ENCODE results near the gene KMO. TPM values are rescaled to one million over a fixed set of nuclear protein-coding genes. Genes with fewer than 3 reads are reported as not detected.

Gene KMO
- total RNA-seq, result 1 to 10 TPM in 1 of 4 donors, under 1 TPM in 1, not detected in 2; under 0.01 to 2.5 TPM

DNA sequence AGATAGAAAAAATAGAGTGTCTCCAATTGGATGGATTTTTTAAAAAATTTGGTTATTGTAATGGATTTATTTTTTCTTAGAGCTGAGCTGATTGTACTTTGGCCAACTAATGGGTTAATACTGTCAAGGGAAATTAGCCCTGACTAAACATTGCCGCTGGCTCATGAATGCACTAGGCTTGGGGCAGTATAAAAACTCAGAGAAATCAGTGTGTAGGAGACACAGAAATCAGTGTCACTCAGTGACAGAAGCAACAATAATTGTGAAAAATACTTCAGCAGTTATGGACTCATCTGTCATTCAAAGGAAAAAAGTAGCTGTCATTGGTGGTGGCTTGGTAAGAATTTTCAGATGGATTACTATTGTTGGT, at the start of gene KMO:
Gene KMO (plus strand): TSS at position 217 of the 370 bp plus-strand sequence. CDS start 67 bp downstream, at position 284.
- no peaks in the 10 kb centered on the region for H3K9me3 ChIP-seq
- peaks cover 0 to 8% (median 1%) of the 10 kb centered on the region in 4 donors for H3K4me1 ChIP-seq
- intact Hi-C loops (cut with DNase I; ENCODE audit: low total_unique reads) (no loop called here), in situ Hi-C loops (cut with MboI; ENCODE audit: low pct_ligation_motif_present in 1 of 4, low pct_unique_long_range_greater_than_20kb in 1 of 4, low sequenced_read_pairs in 3 of 4) (loop anchor here in 2 of 4 donors (10.0 to 25.0 kb wide), 3 partner anchors 103 to 305 kb away; partner anchors contain the start of genes CHML (in 1 of the 2), EXO1 (in 1 of the 2) and OPN3 (in 1 of the 2))
- peak within 1 kb of the TSS; percentile 59 to 62 (median 59) for H3K27ac ChIP-seq
- no peak for DNase-seq
- no peaks in the 10 kb centered on the region for H3K36me3 ChIP-seq
- H3K4me3 ChIP-seq, result peak within 1 kb of the TSS; percentile 13 to 61 (median 40)
- WGBS, 2 donors (ENCODE audit: low coverage in 1 of 2), result 0 to 3% methylated on average over 1 of the region's 1 CpG
- H3K27me3 ChIP-seq, result peaks cover 2% of the 10 kb centered on the region
- TF ChIP-seq POLR2AphosphoS5 (IDR thresholded peaks at IDR 0.05), result no peak
- TF ChIP-seq EP300 (IDR thresholded peaks at IDR 0.05; ENCODE audit: low read depth), result no peak
- no peak for TF ChIP-seq POLR2A (IDR thresholded peaks at IDR 0.05)
- TF ChIP-seq, protein P1, sequence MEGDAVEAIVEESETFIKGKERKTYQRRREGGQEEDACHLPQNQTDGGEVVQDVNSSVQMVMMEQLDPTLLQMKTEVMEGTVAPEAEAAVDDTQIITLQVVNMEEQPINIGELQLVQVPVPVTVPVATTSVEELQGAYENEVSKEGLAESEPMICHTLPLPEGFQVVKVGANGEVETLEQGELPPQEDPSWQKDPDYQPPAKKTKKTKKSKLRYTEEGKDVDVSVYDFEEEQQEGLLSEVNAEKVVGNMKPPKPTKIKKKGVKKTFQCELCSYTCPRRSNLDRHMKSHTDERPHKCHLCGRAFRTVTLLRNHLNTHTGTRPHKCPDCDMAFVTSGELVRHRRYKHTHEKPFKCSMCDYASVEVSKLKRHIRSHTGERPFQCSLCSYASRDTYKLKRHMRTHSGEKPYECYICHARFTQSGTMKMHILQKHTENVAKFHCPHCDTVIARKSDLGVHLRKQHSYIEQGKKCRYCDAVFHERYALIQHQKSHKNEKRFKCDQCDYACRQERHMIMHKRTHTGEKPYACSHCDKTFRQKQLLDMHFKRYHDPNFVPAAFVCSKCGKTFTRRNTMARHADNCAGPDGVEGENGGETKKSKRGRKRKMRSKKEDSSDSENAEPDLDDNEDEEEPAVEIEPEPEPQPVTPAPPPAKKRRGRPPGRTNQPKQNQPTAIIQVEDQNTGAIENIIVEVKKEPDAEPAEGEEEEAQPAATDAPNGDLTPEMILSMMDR (IDR thresholded peaks at IDR 0.05), result no peak

DNA sequence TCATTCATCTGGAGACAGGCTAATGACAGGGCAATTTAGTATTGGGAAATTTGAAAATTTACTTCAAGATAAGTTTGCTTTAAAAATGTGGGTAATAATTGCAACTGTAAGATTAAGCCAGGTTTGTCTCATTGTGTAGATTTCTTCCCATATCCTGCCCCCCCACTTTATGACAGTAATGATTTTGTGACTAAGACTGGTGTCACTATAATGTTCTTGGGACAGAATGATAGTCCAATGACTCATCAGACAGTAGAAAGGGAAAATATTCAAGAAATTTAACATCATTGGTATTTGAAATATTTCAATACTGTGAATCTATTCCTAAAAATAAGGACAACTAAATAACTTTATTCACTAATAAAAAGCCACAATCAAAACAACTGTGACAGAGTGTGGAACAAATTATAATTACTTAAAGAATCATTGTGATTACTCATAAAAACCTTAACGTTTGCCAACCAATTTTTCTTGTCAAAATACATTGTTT, 49.4 kb upstream of the KMO start:
- 39 to 41% methylated on average over 1 of the region's 1 CpG for WGBS, 2 donors (ENCODE audit: low coverage in 1 of 2)
- TF ChIP-seq POLR2AphosphoS5 (IDR thresholded peaks at IDR 0.05), result no peak
- TF ChIP-seq EP300 (IDR thresholded peaks at IDR 0.05; ENCODE audit: low read depth), result no peak
- TF ChIP-seq, protein P1 (IDR thresholded peaks at IDR 0.05), result no peak
- no peak for TF ChIP-seq POLR2A (IDR thresholded peaks at IDR 0.05)
- Histone ChIP-seq H3K9me3 (no peaks in the 10 kb centered on the region), H3K27ac (no peak overlapping the region), H3K4me1 (no peaks in the 10 kb centered on the region), H3K27me3 (no peaks in the 10 kb centered on the region), H3K4me3 (no peak overlapping the region), H3K36me3 (no peaks in the 10 kb centered on the region)
- in situ Hi-C loops (cut with MboI; ENCODE audit: low pct_ligation_motif_present in 1 of 4, low pct_unique_long_range_greater_than_20kb in 1 of 4, low sequenced_read_pairs in 3 of 4) (loop anchor here in 3 of 4 donors (25.0 kb wide), 2 partner anchors 521 to 746 kb away; no protein-coding TSS in a partner anchor), intact Hi-C loops (cut with DNase I; ENCODE audit: low total_unique reads) (no loop called here)
- DNase-seq, result no peak

DNA sequence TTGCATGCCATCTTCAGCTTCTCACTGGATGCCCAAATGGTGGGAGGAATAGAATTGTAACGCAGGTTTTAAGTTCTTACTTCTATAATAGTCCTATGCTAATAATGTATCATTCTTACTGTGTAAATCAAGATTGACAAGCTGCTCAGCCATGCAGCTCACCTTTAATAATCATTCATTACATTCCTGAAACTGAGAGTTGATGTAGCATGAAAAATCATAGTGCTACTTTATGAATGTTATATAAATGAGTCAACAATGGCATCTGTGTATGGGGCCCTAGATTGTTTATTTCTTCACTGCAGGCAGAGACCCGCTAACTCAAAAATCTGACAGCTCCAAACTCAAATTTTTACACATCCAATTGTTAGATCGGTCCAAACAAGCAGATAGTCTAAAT, 47.0 kb upstream of the KMO start:
- Histone ChIP-seq H3K27ac (no peak overlapping the region), H3K27me3 (no peaks in the 10 kb centered on the region), H3K36me3 (no peaks in the 10 kb centered on the region), H3K4me3 (no peak overlapping the region), H3K9me3 (no peaks in the 10 kb centered on the region), H3K4me1 (no peaks in the 10 kb centered on the region)
- TF ChIP-seq, protein P1 (IDR thresholded peaks at IDR 0.05), result no peak
- TF ChIP-seq POLR2AphosphoS5 (IDR thresholded peaks at IDR 0.05) (no peak), EP300 (IDR thresholded peaks at IDR 0.05; ENCODE audit: low read depth) (no peak)
- in situ Hi-C loops (cut with MboI; ENCODE audit: low pct_ligation_motif_present in 1 of 4, low pct_unique_long_range_greater_than_20kb in 1 of 4, low sequenced_read_pairs in 3 of 4), result loop anchor here in 3 of 4 donors (25.0 kb wide), 2 partner anchors 523 to 748 kb away; no protein-coding TSS in a partner anchor
- no peak for DNase-seq
- intact Hi-C loops (cut with DNase I; ENCODE audit: low total_unique reads), result no loop called here
- WGBS, 2 donors (ENCODE audit: low coverage in 1 of 2), result 83 to 88% methylated on average over 3 of the region's 3 CpGs

DNA sequence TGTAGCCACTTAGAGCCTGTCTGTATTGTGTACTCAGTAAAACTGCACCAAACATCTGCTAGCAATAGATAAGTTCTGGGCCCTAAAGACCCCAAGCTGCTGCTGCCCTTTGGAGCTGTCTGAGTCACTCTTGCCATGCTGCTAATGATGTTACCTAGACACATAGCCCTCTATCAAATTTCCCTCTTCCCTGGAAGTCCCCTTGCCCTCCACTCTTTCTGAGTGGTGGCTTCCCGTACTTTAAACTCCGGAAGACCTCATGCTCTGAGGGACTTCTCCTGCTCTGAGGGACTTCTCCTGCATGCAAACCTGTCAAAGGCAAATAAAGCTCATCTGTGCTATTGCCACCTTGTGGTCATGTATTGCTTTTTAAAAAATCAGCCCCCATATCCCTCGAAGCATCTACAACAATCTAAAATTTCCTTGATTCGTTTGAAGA, 46.6 kb upstream of the KMO start:
- DNase-seq, result no peak
- intact Hi-C loops (cut with DNase I; ENCODE audit: low total_unique reads), result no loop called here

More for the DNA sequence above, 46.6 kb upstream of the KMO start:
- Histone ChIP-seq H3K27me3 (no peaks in the 10 kb centered on the region), H3K27ac (no peak overlapping the region), H3K4me3 (no peak overlapping the region), H3K9me3 (no peaks in the 10 kb centered on the region), H3K36me3 (no peaks in the 10 kb centered on the region), H3K4me1 (no peaks in the 10 kb centered on the region)
- TF ChIP-seq, protein P1 (IDR thresholded peaks at IDR 0.05), result peak in 3 of 5 experiments; percentile 19 to 25 (median 21)
- TF ChIP-seq POLR2A (IDR thresholded peaks at IDR 0.05), result no peak
- WGBS, 2 donors (ENCODE audit: low coverage in 1 of 2), result 70 to 85% methylated on average over 4 of the region's 4 CpGs
- in situ Hi-C loops (cut with MboI; ENCODE audit: low pct_ligation_motif_present in 1 of 4, low pct_unique_long_range_greater_than_20kb in 1 of 4, low sequenced_read_pairs in 3 of 4), result loop anchor here in 3 of 4 donors (25.0 kb wide), 2 partner anchors 523 to 748 kb away; no protein-coding TSS in a partner anchor
